Left lung (tissue), 10 donors: ENCODE measurements around the gene UBE2V1. TPM values are rescaled to one million over a fixed set of nuclear protein-coding genes. Genes with fewer than 3 reads are reported as not detected.
A peak's percentile ranks its signal among the peaks of the same experiment; 100 is the strongest.
"Not testable (repeated sequence)": the region's sequence is repeated elsewhere in the genome, so short reads cannot be mapped to it uniquely, and the experiment has no call there.

ENCODE experiments used
- ATAC-seq: fragments of 200-7000 bp; cut with Tn5 transposase; one replicate; pipeline ENCODE4 v1.9.1; 2020; ENCODE audit warnings: moderate library complexity
- DNase-seq, 4 donors: peaks; one replicate each; pipeline ENCODE4 v3.0.0-alpha.2; 2013 to 2020
- H3K27ac ChIP-seq, 2 donors: fragments of 200-600 bp; sonication (generic) in 1 of 2; one replicate each; pipeline versions ENCODE4 v1.5.0 to v1.8.0; 2020 to 2021
- H3K27me3 ChIP-seq, 2 donors: fragments of 200-600 bp; sonication (generic) in 1 of 2; one replicate each; pipeline versions ENCODE4 v1.5.0 to v1.8.0; 2020 to 2021
- H3K36me3 ChIP-seq, 2 donors: fragments of 200-600 bp; sonication (generic) in 1 of 2; one replicate each; pipeline versions ENCODE4 v1.5.0 to v1.8.0; 2020 to 2021
- H3K4me1 ChIP-seq, 2 donors: fragments of 200-600 bp; one replicate each; pipeline ENCODE4 v1.8.0; 2021
- H3K4me3 ChIP-seq, 2 donors: fragments of 200-600 bp; sonication (generic) in 1 of 2; one replicate each; pipeline versions ENCODE4 v1.5.0 to v1.8.0; 2020 to 2021; ENCODE audit warnings: mild to moderate bottlenecking in 1 of 2
- H3K9me3 ChIP-seq, 2 donors: fragments of 200-600 bp; sonication (generic) in 1 of 2; one replicate each; pipeline versions ENCODE4 v1.5.0 to v1.8.0; 2020 to 2021
- intact Hi-C, 2 donors: fragments of 100-400 bp; cut with DNase I; formaldehyde crosslinking; loops; one replicate each; pipeline versions ENCODE4 v1.11.2 to v1.14.2; 2022
- polyA plus RNA-seq, 6 donors: library from polyadenylated mRNA; unstranded; fragments of 120-200 nt; gene quantifications; one replicate each; pipeline ENCODE4 v1.2.1, GENCODE V29; 2013; ENCODE audit not compliant: insufficient read length in 6 of 6
- total RNA-seq, 2 donors: library from RNA; stranded (reverse); fragmentation: NEBNext Ultra II Directional; extraction: Animal tissue kit (Norgen Biotek cat#: 25700); gene quantifications; one replicate each; pipeline ENCODE4 v1.2.1, GENCODE V29; 2021
- TF ChIP-seq, protein P1 (sequence below), 2 donors: fragments of 200-600 bp; sonication (generic) in 1 of 2; IDR thresholded peaks; one replicate each; pipeline versions ENCODE4 v1.5.0 to v1.8.0; 2021; ENCODE audit warnings: antibody characterized with exemption in 2 of 2
- donor health status: DM: no; HTN: yes; CAD: no.
- donor health status: DM: no; HTN: no; CAD: no.

UBE2V1 gene
- total and polyA plus RNA-seq, 8 donors: 72.6 to 178 (median 152) TPM

DNA sequence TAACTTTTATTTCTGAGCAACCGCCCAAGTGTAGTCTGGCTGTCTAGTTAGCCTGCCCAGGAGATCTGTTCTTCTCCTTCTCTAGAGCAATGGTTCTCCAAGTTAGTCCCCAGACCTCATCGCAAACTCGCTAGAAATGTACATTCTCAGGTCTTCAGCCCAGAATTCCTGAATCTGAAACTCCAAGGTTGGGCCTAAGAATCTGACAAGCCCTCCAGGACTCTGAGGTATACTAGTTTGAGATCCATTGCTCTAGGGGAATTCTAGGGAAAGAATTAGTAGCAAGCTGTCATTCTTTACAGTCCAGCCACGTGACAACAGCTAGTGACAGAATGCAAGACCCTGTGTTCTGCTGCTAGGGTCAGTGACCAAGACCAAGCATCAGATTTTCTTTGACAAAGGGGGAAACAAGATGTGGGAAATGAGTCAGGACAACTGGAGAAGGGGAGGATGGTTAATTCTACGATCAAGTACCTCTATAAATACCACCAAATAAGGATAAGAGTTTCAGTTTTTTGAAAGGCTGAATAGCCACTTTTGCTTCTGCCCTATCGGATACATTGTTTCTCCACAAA is 5.8 kb downstream of the UBE2V1 start:
- TF ChIP-seq, protein P1, sequence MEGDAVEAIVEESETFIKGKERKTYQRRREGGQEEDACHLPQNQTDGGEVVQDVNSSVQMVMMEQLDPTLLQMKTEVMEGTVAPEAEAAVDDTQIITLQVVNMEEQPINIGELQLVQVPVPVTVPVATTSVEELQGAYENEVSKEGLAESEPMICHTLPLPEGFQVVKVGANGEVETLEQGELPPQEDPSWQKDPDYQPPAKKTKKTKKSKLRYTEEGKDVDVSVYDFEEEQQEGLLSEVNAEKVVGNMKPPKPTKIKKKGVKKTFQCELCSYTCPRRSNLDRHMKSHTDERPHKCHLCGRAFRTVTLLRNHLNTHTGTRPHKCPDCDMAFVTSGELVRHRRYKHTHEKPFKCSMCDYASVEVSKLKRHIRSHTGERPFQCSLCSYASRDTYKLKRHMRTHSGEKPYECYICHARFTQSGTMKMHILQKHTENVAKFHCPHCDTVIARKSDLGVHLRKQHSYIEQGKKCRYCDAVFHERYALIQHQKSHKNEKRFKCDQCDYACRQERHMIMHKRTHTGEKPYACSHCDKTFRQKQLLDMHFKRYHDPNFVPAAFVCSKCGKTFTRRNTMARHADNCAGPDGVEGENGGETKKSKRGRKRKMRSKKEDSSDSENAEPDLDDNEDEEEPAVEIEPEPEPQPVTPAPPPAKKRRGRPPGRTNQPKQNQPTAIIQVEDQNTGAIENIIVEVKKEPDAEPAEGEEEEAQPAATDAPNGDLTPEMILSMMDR (IDR thresholded peaks at IDR 0.05): no peak
- Histone ChIP-seq H3K4me1 (peaks cover 35 to 85% of the 10 kb centered on the region in 2 donors), H3K4me3 (no peak overlapping the region), H3K36me3 (peaks cover 0 to 5% of the 10 kb centered on the region in 2 donors), H3K27me3 (no peaks in the 10 kb centered on the region), H3K27ac (no peak overlapping the region), H3K9me3 (no peaks in the 10 kb centered on the region)
- ATAC-seq (no peak), DNase-seq (no peak)
- intact Hi-C loops: no loop called here

DNA sequence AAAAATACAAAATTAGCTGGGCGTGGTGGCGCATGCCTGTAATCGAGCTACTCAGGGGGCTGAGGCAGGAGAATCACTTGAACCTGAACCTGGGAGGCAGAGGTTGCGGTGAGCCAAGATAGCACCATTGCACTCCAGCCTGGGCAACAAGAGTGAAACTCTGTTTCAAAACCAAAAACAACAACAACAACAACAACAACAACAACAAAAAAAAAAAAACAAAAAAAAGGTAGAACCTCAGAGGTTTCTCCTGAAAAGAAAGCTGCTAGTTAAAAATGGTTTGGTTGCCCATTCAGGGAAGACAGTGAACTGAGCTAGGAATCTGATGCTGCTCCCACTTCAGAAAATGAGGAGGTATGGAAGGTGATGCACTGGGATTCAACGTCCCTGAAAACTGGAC is 6.3 kb downstream of the UBE2V1 start:
- H3K4me3 ChIP-seq, H3K27ac ChIP-seq, H3K9me3 ChIP-seq, ATAC-seq, DNase-seq, H3K27me3 ChIP-seq, H3K36me3 ChIP-seq, intact Hi-C loops: not testable (repeated sequence)
- peaks cover 35 to 85% of the 10 kb centered on the region in 2 donors for H3K4me1 ChIP-seq

- DNase-seq, ATAC-seq, H3K9me3 ChIP-seq, intact Hi-C loops, H3K27me3 ChIP-seq, H3K36me3 ChIP-seq, H3K4me3 ChIP-seq: not testable (repeated sequence)
- peaks cover 18 to 82% of the 10 kb centered on the region in 2 donors for H3K4me1 ChIP-seq
- H3K27ac ChIP-seq: peak overlapping the region in 1 of 2 donors; percentile 20
These were observed 9.4 kb downstream of the UBE2V1 start for GRCh38 chr20:50103464-50104107.

DNA sequence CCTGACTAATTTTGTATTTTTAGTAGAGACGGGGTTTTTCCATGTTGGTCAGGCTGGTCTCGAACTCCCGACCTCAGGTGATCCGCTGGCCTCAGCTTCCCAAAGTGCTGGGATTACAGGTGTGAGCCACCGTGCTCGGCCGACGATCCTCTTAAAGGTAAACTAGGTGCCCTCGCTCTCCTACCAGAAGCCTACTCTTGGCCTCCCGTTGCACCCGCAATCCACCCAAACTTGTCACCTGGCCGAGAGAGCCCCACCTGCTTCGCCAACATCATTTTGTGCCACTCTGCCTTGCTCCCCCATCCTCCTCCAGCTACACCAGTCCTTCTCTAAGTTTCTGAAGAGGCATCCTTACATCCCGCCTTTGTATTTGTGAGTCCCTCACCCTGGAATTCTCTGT is 10.4 kb downstream of the UBE2V1 start:
- intact Hi-C loops, H3K4me3 ChIP-seq, ATAC-seq, H3K9me3 ChIP-seq, DNase-seq, H3K27me3 ChIP-seq, H3K27ac ChIP-seq, H3K36me3 ChIP-seq: not testable (repeated sequence)
- H3K4me1 ChIP-seq: peaks cover 16 to 72% of the 10 kb centered on the region in 2 donors

- Histone ChIP-seq H3K4me3 (no peak overlapping the region), H3K27me3 (no peaks in the 10 kb centered on the region), H3K9me3 (no peaks in the 10 kb centered on the region), H3K27ac (no peak overlapping the region), H3K36me3 (no peaks in the 10 kb centered on the region), H3K4me1 (peaks cover 16 to 65% of the 10 kb centered on the region in 2 donors)
- no peak for DNase-seq
- TF ChIP-seq, protein P1 (IDR thresholded peaks at IDR 0.05): no peak
- no peak for ATAC-seq
- intact Hi-C loops: no loop called here
These were observed 11.1 kb downstream of the UBE2V1 start for GRCh38 chr20:50101887-50102286.

DNA sequence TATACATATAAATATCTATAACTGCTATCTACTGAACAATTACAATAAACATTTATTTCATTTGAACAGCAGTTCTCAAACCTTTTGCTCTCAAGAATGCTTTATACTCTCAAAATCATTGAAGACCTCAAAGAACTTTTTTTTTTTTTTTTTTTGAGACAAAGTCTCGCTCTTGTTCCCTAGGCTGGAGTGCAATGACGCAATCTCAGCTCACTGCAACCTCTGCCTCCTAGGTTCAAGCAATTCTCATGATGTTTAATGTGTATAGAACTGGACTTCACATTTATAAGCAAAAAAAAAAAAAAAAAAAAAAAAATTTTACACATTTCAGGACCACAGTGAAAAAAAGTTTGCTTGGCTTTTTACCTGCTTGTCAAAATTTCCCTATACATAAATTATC is 11.7 kb downstream of the UBE2V1 start:
- DNase-seq: no peak
- H3K27ac ChIP-seq: peak overlapping the region; percentile 1 to 17
- intact Hi-C loops: no loop called here
- H3K4me1 ChIP-seq: peaks cover 16 to 63% of the 10 kb centered on the region in 2 donors
- H3K27me3 ChIP-seq: no peaks in the 10 kb centered on the region
- no peaks in the 10 kb centered on the region for H3K9me3 ChIP-seq
- no peak overlapping the region for H3K4me3 ChIP-seq
- peak; percentile 53 for ATAC-seq
- peaks cover 0 to 4% of the 10 kb centered on the region in 2 donors for H3K36me3 ChIP-seq
- TF ChIP-seq, protein P1 (IDR thresholded peaks at IDR 0.05): no peak
